OCI-LY1 (cell line): ENCODE results near the gene FAT1.

Experiments
- H2AFZ ChIP-seq: fragments of 200-600 bp; sonication (generic), shearing (Covaris generic); 2 replicates; pipeline ENCODE4 v1.6.0; 2014; ENCODE audit warnings: antibody characterized with exemption, mild to moderate bottlenecking, low read length
- H3F3A ChIP-seq: fragments of 200-600 bp; sonication (generic), shearing (Covaris generic); 2 replicates; pipeline ENCODE4 v1.6.0; 2014; ENCODE audit warnings: mild to moderate bottlenecking, antibody characterized with exemption, low read length, moderate library complexity; ENCODE audit not compliant: insufficient read depth
- H3K27ac ChIP-seq: fragments of 200-600 bp; sonication (generic); 2 replicates; pipeline ENCODE4 v1.5.1; 2014; ENCODE audit warnings: low read length, mixed run types, mild to moderate bottlenecking, low read depth; ENCODE audit not compliant: poor library complexity, severe bottlenecking
- H3K27me3 ChIP-seq: fragments of 200-600 bp; sonication (generic); 2 replicates; pipeline ENCODE4 v1.6.0; 2014; ENCODE audit warnings: antibody characterized with exemption, mild to moderate bottlenecking, low read length, moderate library complexity; ENCODE audit not compliant: insufficient read depth
- H3K36me3 ChIP-seq: fragments of 200-600 bp; sonication (generic); 2 replicates; pipeline ENCODE4 v1.6.1; 2014; ENCODE audit warnings: mild to moderate bottlenecking, antibody characterized with exemption, low read length, moderate library complexity, mixed read lengths; ENCODE audit not compliant: insufficient read depth
- H3K4me1 ChIP-seq: fragments of 200-600 bp; sonication (generic); 2 replicates; pipeline ENCODE4 v1.5.1; 2014; ENCODE audit warnings: mild to moderate bottlenecking, low read length, moderate library complexity; ENCODE audit not compliant: insufficient read depth, severe bottlenecking
- H3K4me2 ChIP-seq: fragments of 200-600 bp; sonication (generic), shearing (Covaris generic); 2 replicates; pipeline ENCODE4 v1.6.1; 2014; ENCODE audit warnings: low read length
- H3K4me3 ChIP-seq: fragments of 200-600 bp; sonication (generic); 2 replicates; pipeline ENCODE4 v1.5.1; 2014; ENCODE audit warnings: low read length, low read depth, mild to moderate bottlenecking, mixed read lengths; ENCODE audit not compliant: poor library complexity, severe bottlenecking
- H3K79me2 ChIP-seq: fragments of 200-600 bp; shearing (Covaris generic); 2 replicates; pipeline ENCODE4 v1.6.1; 2016; ENCODE audit warnings: mixed run types, low read length, mixed read lengths; ENCODE audit not compliant: insufficient read depth
- H3K9ac ChIP-seq: fragments of 200-600 bp; sonication (generic), shearing (Covaris generic); 2 replicates; pipeline ENCODE4 v1.6.1; 2014; ENCODE audit warnings: mild to moderate bottlenecking, low read length, mixed read lengths
- H3K9me2 ChIP-seq: fragments of 200-600 bp; sonication (generic), shearing (Covaris generic); 2 replicates; pipeline ENCODE4 v1.6.1; 2014; ENCODE audit warnings: low read depth, mild to moderate bottlenecking, low read length, mixed read lengths
- H3K9me3 ChIP-seq: fragments of 200-600 bp; shearing (Covaris generic); 2 replicates; pipeline ENCODE4 v1.6.1; 2014; ENCODE audit warnings: low read length, mixed read lengths
- H4K20me1 ChIP-seq: fragments of 200-600 bp; sonication (generic), shearing (Covaris generic); 2 replicates; pipeline ENCODE4 v1.6.0; 2016; ENCODE audit warnings: mild to moderate bottlenecking, low read length; ENCODE audit not compliant: insufficient read depth
- EZH2 ChIP-seq: fragments of 200-600 bp; sonication (generic), shearing (Covaris generic); IDR thresholded peaks from 2 replicates; pipeline ENCODE4 v1.8.0; 2017; ENCODE audit warnings: borderline replicate concordance, mixed run types, mild to moderate bottlenecking, antibody characterized with exemption, low read length, moderate library complexity, mixed read lengths
- TF ChIP-seq, protein P1 (sequence below): fragments of 200-600 bp; sonication (generic), shearing (Covaris generic); IDR thresholded peaks from 2 replicates; pipeline ENCODE4 v1.5.1; 2017; ENCODE audit warnings: mild to moderate bottlenecking, antibody characterized with exemption, low read length, moderate library complexity, mixed read lengths

FAT1 gene

DNA sequence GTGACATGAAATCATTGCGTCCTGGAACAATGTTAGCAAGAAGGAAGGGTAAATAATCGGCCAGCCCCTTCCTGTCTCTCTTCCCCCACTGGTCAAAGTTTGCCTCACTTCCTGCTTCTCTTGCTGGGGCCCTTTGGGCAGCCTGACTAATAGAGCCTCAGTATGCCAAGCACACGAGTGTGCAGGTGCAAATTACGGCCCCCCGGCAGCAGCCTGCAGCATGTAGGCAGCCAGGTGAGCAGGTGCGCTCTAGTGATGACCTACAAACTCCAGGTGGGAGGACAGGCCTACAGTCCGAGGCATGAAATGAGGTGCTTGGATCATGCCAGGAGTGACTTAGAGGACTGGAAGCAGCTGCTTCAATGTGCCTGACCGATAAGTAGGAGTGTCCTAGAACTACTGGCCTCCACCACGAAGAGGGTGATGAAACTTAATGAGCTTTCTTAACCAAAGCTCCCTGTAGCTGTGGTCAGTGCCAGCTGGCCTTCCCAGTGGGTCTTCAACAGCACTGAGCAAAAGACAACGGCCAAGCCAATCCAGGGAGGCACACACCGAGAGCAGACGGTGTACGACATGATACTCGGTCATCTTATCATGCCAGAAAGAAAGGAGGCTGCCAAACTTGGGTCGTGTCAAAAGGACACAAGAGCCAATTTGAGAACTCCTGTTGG, 26.1 kb upstream of the FAT1 start:
- Histone ChIP-seq H3K27ac (no peak overlapping the region), H3K9me3 (no peaks in the 10 kb centered on the region), H3F3A (no peaks in the 10 kb centered on the region; the same call in 1 of the 2 replicates), H3K4me2 (no peak overlapping the region), H3K36me3 (no peaks in the 10 kb centered on the region; the same call in 1 of the 2 replicates), H3K4me3 (no peak overlapping the region), H3K9me2 (no peaks in the 10 kb centered on the region), H2AFZ (no peak overlapping the region), H3K9ac (no peak overlapping the region), H4K20me1 (no peaks in the 10 kb centered on the region), H3K79me2 (no peaks in the 10 kb centered on the region), H3K4me1 (peaks cover 25% of the 10 kb centered on the region), H3K27me3 (no peaks in the 10 kb centered on the region)
- TF ChIP-seq, protein P1, sequence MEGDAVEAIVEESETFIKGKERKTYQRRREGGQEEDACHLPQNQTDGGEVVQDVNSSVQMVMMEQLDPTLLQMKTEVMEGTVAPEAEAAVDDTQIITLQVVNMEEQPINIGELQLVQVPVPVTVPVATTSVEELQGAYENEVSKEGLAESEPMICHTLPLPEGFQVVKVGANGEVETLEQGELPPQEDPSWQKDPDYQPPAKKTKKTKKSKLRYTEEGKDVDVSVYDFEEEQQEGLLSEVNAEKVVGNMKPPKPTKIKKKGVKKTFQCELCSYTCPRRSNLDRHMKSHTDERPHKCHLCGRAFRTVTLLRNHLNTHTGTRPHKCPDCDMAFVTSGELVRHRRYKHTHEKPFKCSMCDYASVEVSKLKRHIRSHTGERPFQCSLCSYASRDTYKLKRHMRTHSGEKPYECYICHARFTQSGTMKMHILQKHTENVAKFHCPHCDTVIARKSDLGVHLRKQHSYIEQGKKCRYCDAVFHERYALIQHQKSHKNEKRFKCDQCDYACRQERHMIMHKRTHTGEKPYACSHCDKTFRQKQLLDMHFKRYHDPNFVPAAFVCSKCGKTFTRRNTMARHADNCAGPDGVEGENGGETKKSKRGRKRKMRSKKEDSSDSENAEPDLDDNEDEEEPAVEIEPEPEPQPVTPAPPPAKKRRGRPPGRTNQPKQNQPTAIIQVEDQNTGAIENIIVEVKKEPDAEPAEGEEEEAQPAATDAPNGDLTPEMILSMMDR = no peak
- TF ChIP-seq EZH2 = no peak

DNA sequence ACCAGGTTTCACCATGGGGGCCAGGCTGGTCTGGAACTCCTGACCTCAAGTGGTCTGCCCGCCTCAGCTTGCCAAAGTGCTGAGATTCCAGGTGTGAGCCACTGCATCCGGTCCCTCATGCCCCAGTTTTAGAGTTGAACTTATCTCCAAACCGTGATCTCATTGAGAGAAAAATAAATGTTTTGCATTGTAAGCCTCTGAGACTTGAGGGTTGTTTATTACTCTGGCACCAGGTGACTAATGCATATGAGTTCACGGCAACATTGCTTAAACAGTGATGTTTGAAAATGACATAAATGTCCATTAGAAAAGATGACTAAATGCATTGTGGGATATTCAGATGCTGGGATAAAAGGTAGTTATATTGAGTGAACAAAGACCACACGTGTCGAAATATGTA, 22.9 kb upstream of the FAT1 start:
- no peak overlapping the region for H3K4me3 ChIP-seq

DNA sequence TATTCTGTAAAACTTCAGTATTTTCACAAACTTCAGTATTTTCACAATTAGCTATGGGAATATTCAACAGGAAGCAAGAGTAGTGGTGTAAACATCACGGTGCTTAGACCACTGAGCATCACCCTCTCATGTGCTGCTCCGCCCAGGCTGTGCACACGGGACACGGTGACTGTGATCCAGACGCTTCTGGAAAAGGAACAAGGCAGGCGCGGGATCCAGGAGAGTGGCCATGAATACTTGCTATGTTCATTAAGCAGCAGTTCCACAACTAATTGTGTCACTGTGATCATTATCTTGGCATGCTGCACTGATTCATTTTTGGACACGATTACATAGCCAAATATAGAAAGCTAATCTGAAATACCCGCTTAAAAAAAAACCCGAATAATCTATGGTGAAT, 19.6 kb upstream of the FAT1 start:
- no peak overlapping the region for H2AFZ ChIP-seq
- TF ChIP-seq EZH2 = no peak
- TF ChIP-seq, protein P1 = no peak
- H3K4me1 ChIP-seq = no peaks in the 10 kb centered on the region
- H3K4me2 ChIP-seq = no peak overlapping the region
- no peaks in the 10 kb centered on the region for H3K9me3 ChIP-seq
- no peak overlapping the region for H3K27ac ChIP-seq
- no peak overlapping the region for H3K4me3 ChIP-seq
- no peaks in the 10 kb centered on the region; the same call in 1 of the 2 replicates for H3K36me3 ChIP-seq
- H4K20me1 ChIP-seq = no peaks in the 10 kb centered on the region
- H3F3A ChIP-seq = no peaks in the 10 kb centered on the region; the same call in 1 of the 2 replicates
- H3K9ac ChIP-seq = no peak overlapping the region
- H3K27me3 ChIP-seq = no peaks in the 10 kb centered on the region
- H3K9me2 ChIP-seq = no peaks in the 10 kb centered on the region
- no peaks in the 10 kb centered on the region for H3K79me2 ChIP-seq

More for the DNA sequence above, 22.9 kb upstream of the FAT1 start:
- Histone ChIP-seq H3F3A (no peaks in the 10 kb centered on the region; the same call in 1 of the 2 replicates), H3K4me1 (no peaks in the 10 kb centered on the region), H3K27ac (no peak overlapping the region), H3K4me2 (no peak overlapping the region), H3K36me3 (no peaks in the 10 kb centered on the region; the same call in 1 of the 2 replicates), H3K9ac (no peak overlapping the region), H4K20me1 (no peaks in the 10 kb centered on the region), H3K9me3 (no peaks in the 10 kb centered on the region), H3K79me2 (no peaks in the 10 kb centered on the region), H3K9me2 (no peaks in the 10 kb centered on the region), H3K27me3 (no peaks in the 10 kb centered on the region), H2AFZ (no peak overlapping the region)
- TF ChIP-seq, protein P1 = no peak
- TF ChIP-seq EZH2 = no peak
